Measurements from ENCODE around the gene SLC48A1.

GRCh38 chr12:47750916-47751470 lies 22.0 kb upstream of the SLC48A1 start:
- TF ChIP-seq, protein P1, sequence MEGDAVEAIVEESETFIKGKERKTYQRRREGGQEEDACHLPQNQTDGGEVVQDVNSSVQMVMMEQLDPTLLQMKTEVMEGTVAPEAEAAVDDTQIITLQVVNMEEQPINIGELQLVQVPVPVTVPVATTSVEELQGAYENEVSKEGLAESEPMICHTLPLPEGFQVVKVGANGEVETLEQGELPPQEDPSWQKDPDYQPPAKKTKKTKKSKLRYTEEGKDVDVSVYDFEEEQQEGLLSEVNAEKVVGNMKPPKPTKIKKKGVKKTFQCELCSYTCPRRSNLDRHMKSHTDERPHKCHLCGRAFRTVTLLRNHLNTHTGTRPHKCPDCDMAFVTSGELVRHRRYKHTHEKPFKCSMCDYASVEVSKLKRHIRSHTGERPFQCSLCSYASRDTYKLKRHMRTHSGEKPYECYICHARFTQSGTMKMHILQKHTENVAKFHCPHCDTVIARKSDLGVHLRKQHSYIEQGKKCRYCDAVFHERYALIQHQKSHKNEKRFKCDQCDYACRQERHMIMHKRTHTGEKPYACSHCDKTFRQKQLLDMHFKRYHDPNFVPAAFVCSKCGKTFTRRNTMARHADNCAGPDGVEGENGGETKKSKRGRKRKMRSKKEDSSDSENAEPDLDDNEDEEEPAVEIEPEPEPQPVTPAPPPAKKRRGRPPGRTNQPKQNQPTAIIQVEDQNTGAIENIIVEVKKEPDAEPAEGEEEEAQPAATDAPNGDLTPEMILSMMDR (IDR thresholded peaks at IDR 0.05; ENCODE audit: low read length) = no peak
- no peak for TF ChIP-seq EZH2 (IDR thresholded peaks at IDR 0.05; ENCODE audit: borderline replicate concordance, low read length)

Data from OCI-LY1 (cell line).